ENCODE data around the gene SH2D4B. TPM values are rescaled to one million over a fixed set of nuclear protein-coding genes. Genes with fewer than 3 reads are reported as not detected.

Gene SH2D4B
- total RNA-seq, 1 donor from 2014 or later = not detected

DNA sequence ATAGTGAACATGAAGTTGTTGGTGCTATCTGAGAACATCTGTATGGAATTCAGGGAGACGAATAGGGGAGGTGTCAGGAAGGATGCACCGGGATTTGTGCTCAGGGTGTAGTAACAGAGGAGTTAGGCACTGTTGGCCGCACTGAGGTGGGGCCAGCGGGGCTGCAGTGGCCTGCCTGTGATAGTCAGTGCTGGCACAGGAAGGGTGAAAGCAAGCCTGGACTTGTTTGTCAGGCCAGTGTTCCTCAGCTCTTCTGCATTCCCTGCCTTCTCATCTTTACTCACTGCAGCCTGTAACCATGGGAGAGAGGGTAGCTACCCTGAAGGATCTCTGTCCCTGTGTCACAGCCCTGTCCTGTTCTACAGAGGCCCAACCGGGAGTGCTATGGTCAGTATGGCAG, 81.3 kb downstream of the SH2D4B start:
- TF ChIP-seq, protein P1, sequence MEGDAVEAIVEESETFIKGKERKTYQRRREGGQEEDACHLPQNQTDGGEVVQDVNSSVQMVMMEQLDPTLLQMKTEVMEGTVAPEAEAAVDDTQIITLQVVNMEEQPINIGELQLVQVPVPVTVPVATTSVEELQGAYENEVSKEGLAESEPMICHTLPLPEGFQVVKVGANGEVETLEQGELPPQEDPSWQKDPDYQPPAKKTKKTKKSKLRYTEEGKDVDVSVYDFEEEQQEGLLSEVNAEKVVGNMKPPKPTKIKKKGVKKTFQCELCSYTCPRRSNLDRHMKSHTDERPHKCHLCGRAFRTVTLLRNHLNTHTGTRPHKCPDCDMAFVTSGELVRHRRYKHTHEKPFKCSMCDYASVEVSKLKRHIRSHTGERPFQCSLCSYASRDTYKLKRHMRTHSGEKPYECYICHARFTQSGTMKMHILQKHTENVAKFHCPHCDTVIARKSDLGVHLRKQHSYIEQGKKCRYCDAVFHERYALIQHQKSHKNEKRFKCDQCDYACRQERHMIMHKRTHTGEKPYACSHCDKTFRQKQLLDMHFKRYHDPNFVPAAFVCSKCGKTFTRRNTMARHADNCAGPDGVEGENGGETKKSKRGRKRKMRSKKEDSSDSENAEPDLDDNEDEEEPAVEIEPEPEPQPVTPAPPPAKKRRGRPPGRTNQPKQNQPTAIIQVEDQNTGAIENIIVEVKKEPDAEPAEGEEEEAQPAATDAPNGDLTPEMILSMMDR (conservative IDR thresholded peaks at IDR 0.05; ENCODE audit: low read depth, low read length) = no peak
- no peak overlapping the region for H3K4me3 ChIP-seq (ENCODE audit: low read depth, low read length)
- no peak for DNase-seq (ENCODE audit: low read depth)

GRCh38 chr10:80622153-80622552, 84.5 kb downstream of the SH2D4B start:
- no peak overlapping the region for H3K4me3 ChIP-seq (ENCODE audit: low read depth, low read length)
- no peak for DNase-seq (ENCODE audit: low read depth)
- TF ChIP-seq, protein P1 (conservative IDR thresholded peaks at IDR 0.05; ENCODE audit: low read depth, low read length) = no peak

- no peak for DNase-seq (ENCODE audit: low read depth)
- H3K4me3 ChIP-seq (ENCODE audit: low read depth, low read length) = no peak overlapping the region
- TF ChIP-seq, protein P1 (conservative IDR thresholded peaks at IDR 0.05; ENCODE audit: low read depth, low read length) = no peak
These were observed 92.6 kb downstream of the SH2D4B start for GRCh38 chr10:80630324-80630723.

GRCh38 chr10:80632742-80633141, 95.0 kb downstream of the SH2D4B start:
- no peak overlapping the region for H3K4me3 ChIP-seq (ENCODE audit: low read depth, low read length)
- DNase-seq (ENCODE audit: low read depth) = no peak
- TF ChIP-seq, protein P1 (conservative IDR thresholded peaks at IDR 0.05; ENCODE audit: low read depth, low read length) = no peak

- H3K4me3 ChIP-seq (ENCODE audit: low read depth, low read length) = no peak overlapping the region
- TF ChIP-seq, protein P1 (conservative IDR thresholded peaks at IDR 0.05; ENCODE audit: low read depth, low read length) = no peak
- no peak for DNase-seq (ENCODE audit: low read depth)
These were observed 95.7 kb downstream of the SH2D4B start for GRCh38 chr10:80633383-80633860.

DNA sequence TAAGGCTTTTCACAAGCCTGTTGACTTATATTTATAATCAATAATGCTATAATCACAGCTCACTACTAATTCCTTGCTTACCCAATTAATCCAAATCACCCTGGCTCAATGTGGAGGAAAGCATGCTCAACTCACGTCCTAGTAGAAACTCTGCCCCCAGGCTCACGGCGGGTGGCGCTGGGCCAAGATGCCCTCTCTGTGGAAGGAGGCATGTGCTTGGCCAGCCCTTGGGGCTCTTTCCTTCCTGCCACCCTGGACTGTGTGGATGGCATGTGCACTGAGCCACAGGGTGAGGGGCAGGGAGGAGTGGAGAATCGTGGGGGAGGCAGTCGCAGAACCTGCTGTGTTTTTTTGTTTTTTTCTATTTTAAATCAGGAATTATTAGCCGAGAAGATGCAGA, 96.2 kb downstream of the SH2D4B start:
- TF ChIP-seq, protein P1 (conservative IDR thresholded peaks at IDR 0.05; ENCODE audit: low read depth, low read length) = no peak
- no peak overlapping the region for H3K4me3 ChIP-seq (ENCODE audit: low read depth, low read length)
- no peak for DNase-seq (ENCODE audit: low read depth)

GRCh38 chr10:80642661-80643060, 105.0 kb downstream of the SH2D4B start:
- DNase-seq (ENCODE audit: low read depth) = no peak
- TF ChIP-seq, protein P1 (conservative IDR thresholded peaks at IDR 0.05; ENCODE audit: low read depth, low read length) = no peak
- H3K4me3 ChIP-seq (ENCODE audit: low read depth, low read length) = no peak overlapping the region

Data from epithelial cell of proximal tubule (primary cell).